T follicular helper cell (primary cell): ENCODE results near the gene FGD4.

Experiments
- DNase-seq: peaks from one replicate; pipeline ENCODE4 v3.0.0-alpha.2; 2020; ENCODE audit warnings: low read depth

The FGD4 gene

DNA sequence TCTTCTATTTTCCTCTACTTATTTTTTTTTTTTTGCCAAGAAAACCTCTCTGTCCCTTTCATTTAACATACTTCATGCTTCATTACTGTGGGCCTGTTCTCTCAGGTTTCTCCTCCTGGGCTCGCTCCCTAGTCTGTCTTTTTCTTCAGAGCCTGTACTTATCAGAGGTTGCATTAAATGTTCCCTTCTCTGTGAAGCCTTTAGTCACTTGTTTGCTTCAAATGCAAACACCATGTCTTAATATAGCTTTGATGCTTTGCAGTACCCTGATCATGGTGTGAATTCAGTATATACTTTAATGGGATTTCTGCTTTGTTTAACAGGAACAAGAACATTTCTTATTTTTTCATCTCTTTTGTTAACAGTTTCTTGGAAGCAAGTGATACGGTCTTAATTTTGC is 207.1 kb downstream of the FGD4 start:
- no peak for DNase-seq

- DNase-seq, result no peak
Observed at GRCh38 chr12:32609966-32610365, 210.6 kb downstream of the FGD4 start.

DNA sequence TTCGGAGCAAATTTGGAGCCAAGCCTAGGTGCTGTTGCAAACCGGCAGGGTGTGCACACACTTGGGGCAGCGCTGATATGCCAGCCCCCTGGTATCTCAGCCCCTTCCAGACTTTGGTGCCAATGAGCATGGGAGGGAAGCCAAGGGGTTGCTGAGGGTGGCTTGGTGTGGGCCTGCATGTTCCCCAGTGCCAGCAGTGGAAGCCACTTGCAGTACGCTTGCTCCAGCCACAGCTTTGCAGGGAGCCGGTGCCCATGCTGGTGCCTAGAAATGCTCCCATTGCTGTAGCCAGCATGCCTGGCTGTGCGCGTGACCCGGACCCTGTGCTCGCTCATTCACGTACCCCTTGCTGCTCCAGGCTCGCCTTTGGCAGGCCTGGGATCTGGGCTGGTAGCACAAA is 212.6 kb downstream of the FGD4 start:
- no peak for DNase-seq

DNA sequence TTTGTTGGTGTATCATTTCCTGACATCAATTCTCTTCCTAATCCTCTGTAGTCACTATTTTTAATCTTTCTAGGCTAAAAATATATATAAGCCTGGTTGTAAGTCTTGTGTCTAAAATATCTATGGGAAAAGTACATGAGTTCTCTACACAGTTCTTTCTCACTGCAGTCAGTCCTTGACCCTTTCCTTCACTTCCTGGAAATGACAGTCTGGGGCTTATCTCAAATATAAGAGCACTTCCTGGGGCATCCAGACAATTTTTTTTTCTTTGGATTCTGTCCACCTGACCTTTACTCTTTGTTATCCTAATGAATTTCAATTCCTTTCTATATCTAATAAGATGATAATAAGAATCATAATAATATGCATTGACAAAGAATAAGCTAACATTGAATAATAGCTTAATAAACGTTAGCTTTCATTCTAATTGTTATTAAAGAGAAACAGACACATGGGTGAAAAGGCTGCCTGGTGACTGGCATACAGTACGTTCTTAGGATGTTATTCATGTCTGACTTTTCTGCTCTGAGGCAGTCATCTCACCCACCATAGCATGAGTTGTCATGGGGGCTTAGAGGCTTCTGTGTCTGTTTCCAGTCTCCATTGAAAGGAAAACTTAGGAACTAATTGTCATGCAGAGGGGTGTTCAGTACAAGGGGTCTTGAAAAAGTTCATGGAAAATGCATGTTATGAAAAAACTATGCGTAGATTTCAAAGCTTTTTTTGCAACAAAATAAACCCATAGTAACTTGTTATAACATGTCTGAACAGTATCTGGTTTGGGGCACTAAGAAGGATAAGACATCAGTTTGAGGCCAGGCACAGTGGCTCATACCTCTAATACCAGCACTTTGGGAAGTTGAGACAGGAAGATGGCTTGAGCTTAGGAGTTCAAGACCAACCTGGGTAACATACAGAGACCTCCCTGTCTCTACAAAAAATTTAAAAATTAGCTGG is 213.6 kb downstream of the FGD4 start:
- DNase-seq, result no peak

DNA sequence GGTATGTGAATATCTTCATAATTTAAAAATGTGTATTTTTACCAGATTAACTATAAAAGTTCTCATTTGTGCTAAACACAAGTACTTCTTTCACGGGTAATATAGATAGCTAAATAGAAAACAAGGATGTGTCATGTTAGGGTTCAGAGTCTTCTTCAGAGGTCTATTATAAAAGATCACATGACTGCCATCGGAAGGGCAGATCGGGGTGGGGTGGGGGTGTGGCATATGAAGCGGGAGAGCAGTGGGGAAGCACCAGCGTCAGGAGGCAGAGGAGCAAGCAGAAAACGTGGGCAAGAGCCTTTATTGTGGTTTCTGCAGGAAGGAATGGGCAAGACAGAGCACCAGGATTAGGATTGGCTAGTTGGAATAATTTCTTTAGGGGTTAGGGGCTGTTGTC is 216.1 kb downstream of the FGD4 start:
- DNase-seq, result no peak

DNA sequence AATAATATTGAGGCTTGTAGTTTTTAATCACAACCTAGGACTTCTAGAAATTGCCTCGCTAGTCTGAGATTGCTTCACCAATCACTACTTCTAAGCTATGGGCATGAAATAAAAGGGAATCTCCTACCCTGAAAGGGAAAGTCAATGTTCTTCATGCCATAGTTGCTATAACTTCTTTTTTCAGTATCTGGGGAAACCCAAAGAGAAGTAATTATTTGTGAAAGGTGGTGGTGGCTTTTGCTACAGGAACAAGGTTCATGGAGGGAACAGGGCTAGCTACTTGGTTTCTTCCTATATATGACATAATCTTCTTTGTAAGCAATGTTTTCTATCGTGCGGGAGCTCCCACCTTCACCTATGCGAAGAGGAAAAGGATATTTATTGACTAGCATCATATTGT is 218.2 kb downstream of the FGD4 start:
- DNase-seq, result no peak

- DNase-seq, result no peak
Observed at GRCh38 chr12:32618115-32618514, 218.8 kb downstream of the FGD4 start.

- DNase-seq, result no peak
Observed at GRCh38 chr12:32627976-32628375, 228.6 kb downstream of the FGD4 start.

GRCh38 chr12:32641287-32641901 is 242.0 kb downstream of the FGD4 start:
- DNase-seq, result no peak

DNA sequence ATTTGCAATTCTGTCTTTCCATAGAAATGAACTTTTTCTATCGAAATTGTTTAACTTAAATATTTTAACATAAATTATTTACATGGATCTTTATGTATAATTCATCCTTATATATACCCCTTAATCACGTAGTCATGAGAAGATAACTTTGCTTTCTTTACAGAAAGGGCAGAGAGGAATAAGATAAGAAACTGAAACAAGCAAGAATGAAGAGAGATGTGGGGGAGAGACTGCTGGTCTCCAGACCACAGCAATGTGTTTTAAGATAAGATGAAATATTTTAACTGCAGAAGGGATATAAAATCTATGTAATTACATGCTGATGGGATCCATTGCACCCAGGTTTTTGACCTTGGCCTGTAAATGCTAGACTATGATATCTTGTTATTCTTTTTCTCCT is 245.1 kb downstream of the FGD4 start:
- no peak for DNase-seq

DNA sequence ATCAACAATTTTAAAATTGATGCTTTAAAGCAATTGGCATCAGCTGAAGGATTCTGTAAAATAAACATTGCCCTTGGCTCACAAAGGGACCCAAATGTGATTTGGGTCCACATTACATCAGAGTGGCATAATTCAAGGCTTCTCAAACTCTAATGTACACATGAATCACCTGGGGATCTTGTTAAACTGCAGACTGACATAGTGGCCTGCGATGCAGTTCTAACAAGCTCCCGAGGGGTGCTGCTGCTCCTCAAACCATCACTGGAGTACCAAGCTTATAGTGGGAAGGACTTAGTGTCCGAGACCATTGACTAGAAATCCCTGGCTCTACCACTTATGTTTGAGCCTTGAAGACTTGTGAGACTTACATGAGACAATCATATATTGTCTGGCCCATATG is 247.9 kb downstream of the FGD4 start:
- DNase-seq, result no peak

- DNase-seq, result no peak
Observed at GRCh38 chr12:32650508-32650907, 251.2 kb downstream of the FGD4 start.

DNA sequence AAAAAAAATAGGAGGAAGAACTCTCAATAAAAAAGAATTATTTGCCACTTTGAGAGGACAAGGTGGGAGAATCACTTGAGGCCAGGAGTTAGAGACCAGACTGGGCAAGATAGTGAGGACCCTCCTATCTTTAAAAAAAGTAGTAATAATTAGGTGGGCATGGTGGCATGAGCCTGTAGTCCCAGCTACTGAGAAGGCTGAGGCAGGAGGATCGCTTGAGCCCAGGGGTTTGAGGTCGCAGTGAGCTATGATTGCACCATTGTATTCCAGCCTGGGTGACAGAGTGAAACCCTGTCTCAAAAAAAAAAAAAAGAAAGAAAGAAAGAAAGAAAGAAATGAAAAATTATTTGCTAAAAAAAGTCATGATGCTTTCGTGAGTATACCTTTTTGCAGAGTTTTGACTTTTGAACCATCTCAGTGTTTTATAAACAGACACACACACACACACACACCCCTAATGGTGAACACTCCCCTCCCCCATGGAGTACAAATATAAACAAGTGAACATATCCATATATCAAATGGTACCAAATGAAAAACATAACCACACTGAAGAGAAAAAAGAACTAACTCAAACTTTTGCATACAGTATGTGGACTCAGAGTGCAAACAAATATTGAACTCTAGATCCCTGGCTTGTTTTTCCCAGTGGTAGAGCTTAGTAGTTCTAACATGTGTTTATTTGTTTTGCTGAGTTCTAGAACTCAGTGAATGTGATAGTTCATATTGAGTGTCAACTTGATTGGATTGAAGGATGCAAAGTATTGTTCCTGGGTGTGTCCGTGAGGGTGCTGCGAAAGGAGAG is 252.0 kb downstream of the FGD4 start:
- DNase-seq, result no peak

- no peak for DNase-seq
Observed at GRCh38 chr12:32651956-32652210, 252.5 kb downstream of the FGD4 start.

- no peak for DNase-seq
Observed at GRCh38 chr12:32659908-32660440, 260.6 kb downstream of the FGD4 start.

DNA sequence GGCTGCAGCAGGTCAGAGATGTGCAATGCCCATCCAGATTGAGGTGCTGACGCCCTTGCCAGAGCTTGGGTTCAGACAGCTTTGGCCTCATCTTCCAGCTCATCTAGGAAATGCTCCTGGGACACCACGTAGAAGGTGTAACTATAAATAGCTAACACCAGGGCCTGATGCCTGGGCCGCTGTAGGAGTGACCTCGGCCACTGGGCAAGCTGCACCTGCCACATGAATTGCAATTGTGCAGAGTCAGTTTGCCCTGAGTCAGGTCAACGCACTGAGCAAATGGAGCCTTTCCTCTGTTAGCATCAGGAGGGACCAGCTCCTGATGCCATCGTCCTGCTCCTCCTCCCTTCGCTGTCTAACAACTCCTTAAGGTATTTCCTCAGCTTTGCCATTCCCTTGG is 262.3 kb downstream of the FGD4 start:
- no peak for DNase-seq

- DNase-seq, result no peak
Observed at GRCh38 chr12:32662665-32663064, 263.3 kb downstream of the FGD4 start.

DNA sequence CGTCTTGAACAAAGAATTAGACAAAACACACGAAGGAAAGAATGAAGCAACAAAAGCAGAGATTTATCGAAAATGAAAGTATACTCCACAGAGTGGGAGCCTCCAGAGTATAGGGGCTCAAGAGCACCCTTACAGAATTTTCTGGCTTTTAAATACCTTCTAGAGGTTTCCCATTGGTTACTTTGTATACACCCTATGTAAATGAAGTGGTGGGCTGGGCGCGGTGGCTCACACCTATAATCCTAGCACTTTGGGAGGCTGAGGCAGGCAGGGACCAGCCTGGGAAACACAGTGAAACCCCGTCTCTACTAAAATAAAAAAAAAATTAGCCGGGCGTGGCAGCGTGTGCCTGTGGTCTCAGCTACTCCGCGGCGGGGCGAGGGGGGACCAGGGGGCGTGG is 266.7 kb downstream of the FGD4 start:
- no peak for DNase-seq

- DNase-seq, result no peak
Observed at GRCh38 chr12:32669584-32669983, 270.2 kb downstream of the FGD4 start.

GRCh38 chr12:32671930-32672780 is 272.8 kb downstream of the FGD4 start:
- DNase-seq, result no peak

DNA sequence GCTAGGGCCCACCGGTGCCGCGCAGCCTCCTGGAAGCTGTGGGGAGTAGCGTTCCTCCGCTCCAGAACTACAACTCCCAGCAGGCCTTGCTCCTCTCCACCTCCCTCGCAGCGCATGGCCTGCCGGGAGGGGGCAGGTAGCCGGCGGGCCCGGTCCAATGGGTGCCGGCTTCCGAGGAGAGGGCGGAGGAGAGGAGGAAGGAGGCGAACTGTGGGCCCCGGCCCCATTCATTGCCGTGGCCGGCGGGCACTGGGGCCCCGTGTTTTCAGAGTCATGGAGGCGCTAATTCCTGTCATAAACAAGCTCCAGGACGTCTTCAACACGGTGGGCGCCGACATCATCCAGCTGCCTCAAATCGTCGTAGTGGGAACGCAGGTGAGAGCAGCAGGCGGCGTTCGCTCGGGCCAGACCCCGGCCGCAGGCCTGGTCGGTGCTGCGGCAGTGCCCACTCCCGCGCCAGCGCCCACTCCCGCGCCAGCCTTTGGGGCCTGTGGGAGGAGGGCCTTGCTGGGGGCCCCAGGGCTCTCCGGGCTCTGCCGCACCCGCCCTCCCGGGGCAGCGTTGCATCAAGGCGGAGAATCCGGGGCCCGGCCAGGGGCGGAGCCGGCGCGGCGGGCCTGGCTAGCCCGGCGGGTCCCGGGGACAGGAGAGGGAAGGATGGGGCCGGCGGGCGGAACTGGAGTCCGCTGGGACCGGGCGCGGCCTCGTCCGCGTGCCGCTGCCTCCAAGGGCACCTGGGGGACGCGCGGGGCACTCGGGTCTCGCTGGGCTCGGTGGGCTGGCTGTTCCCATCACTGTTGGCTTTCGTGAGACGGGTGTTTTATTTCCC is 279.9 kb downstream of the FGD4 start, which contains the start of gene DNM1L:
Gene DNM1L, plus strand, starts transcription at position 211 of the 829 bp plus-strand sequence. Its CDS starts 63 bp downstream, at position 274.
- peak; percentile 90 for DNase-seq
